Measurements from ENCODE around the gene APOBEC2. TPM values are rescaled to one million over a fixed set of nuclear protein-coding genes. Genes with fewer than 3 reads are reported as not detected.

The APOBEC2 gene
- total and polyA plus RNA-seq, 2 of the 13 experiments (the other 11 are each of a cell fraction or from before 2014, with no cell fraction given) = 0.09 TPM; not detected in 1

DNA sequence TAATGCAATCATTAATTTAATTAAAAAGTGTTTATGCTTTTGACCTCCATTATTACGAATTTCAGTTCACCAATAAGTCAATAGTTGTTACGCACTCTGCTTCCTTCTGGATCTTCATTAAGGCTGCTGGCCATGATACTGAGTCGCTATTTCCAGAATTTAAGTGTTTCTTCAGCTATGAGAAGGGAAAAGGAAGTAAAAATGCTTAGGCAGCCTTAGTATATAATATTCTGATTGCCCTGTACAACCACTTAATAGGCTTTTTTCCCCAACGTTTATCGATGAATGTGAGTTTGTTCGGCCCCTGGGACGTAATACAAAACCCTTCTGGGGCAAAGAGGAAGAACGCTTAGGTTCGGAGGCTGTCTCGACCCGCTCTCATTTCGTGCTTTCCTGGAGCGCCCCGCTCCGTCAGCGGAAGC is 18.5 kb downstream of the APOBEC2 start (continued):
- TF ChIP-seq ZFP37 (CRISPR knock-in tag; IDR thresholded peaks at IDR 0.05; ENCODE audit: borderline replicate concordance) (no peak), NFKBIZ (CRISPR knock-in tag; IDR thresholded peaks at IDR 0.05) (0 out of 2 replicates have a peak, but pooled peaks have one; percentile 11), PHF8 (CRISPR knock-in tag; IDR thresholded peaks at IDR 0.05) (no peak), GABPA (IDR thresholded peaks at IDR 0.05; ENCODE audit: low read depth, low read length) (0 out of 2 replicates have a peak, but pooled peaks have one; percentile 41), GABPA (CRISPR knock-in tag; IDR thresholded peaks at IDR 0.05; ENCODE audit: low read depth) (0 out of 2 replicates have a peak, but pooled peaks have one; percentile 40), KDM3A (CRISPR knock-in tag; IDR thresholded peaks at IDR 0.05; ENCODE audit: low read depth) (no peak), TSC22D2 (CRISPR knock-in tag; IDR thresholded peaks at IDR 0.05; ENCODE audit: borderline replicate concordance) (0 out of 2 replicates have a peak, but pooled peaks have one; percentile 17), MED8 (CRISPR knock-in tag; IDR thresholded peaks at IDR 0.05; ENCODE audit: insufficient replicate concordance) (no peak), AGO2 (optimal IDR thresholded peaks at IDR 0.05; ENCODE audit: low read depth, low read length) (no peak), SRSF4 (IDR thresholded peaks at IDR 0.05; ENCODE audit: low read depth, low read length, poor library complexity, severe bottlenecking) (no peak), ZNF790 (CRISPR knock-in tag; IDR thresholded peaks at IDR 0.05; ENCODE audit: borderline replicate concordance) (0 out of 2 replicates have a peak, but pooled peaks have one; percentile 37), ZNF205 (CRISPR knock-in tag; IDR thresholded peaks at IDR 0.05) (no peak), ZNF570 (CRISPR knock-in tag; IDR thresholded peaks at IDR 0.05; ENCODE audit: borderline replicate concordance) (0 out of 2 replicates have a peak, but pooled peaks have one; percentile 29), NFKB2 (CRISPR knock-in tag; IDR thresholded peaks at IDR 0.05; ENCODE audit: borderline replicate concordance) (no peak), TEAD3 (CRISPR knock-in tag; optimal IDR thresholded peaks at IDR 0.05; ENCODE audit: borderline replicate concordance) (no peak), CSRNP1 (CRISPR knock-in tag; IDR thresholded peaks at IDR 0.05) (no peak), JDP2 (CRISPR knock-in tag; IDR thresholded peaks at IDR 0.05; ENCODE audit: borderline replicate concordance) (no peak), ZNF558 (CRISPR knock-in tag; IDR thresholded peaks at IDR 0.05; ENCODE audit: borderline replicate concordance) (0 out of 2 replicates have a peak, but pooled peaks have one; percentile 2)
- TF ChIP-seq, protein P1, sequence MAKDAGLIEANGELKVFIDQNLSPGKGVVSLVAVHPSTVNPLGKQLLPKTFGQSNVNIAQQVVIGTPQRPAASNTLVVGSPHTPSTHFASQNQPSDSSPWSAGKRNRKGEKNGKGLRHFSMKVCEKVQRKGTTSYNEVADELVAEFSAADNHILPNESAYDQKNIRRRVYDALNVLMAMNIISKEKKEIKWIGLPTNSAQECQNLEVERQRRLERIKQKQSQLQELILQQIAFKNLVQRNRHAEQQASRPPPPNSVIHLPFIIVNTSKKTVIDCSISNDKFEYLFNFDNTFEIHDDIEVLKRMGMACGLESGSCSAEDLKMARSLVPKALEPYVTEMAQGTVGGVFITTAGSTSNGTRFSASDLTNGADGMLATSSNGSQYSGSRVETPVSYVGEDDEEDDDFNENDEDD (CRISPR knock-in tag; IDR thresholded peaks at IDR 0.05; ENCODE audit: borderline replicate concordance) = 0 out of 2 replicates have a peak, but pooled peaks have one; percentile 52
- TF ChIP-seq, protein P2, sequence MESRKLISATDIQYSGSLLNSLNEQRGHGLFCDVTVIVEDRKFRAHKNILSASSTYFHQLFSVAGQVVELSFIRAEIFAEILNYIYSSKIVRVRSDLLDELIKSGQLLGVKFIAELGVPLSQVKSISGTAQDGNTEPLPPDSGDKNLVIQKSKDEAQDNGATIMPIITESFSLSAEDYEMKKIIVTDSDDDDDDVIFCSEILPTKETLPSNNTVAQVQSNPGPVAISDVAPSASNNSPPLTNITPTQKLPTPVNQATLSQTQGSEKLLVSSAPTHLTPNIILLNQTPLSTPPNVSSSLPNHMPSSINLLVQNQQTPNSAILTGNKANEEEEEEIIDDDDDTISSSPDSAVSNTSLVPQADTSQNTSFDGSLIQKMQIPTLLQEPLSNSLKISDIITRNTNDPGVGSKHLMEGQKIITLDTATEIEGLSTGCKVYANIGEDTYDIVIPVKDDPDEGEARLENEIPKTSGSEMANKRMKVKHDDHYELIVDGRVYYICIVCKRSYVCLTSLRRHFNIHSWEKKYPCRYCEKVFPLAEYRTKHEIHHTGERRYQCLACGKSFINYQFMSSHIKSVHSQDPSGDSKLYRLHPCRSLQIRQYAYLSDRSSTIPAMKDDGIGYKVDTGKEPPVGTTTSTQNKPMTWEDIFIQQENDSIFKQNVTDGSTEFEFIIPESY (CRISPR knock-in tag; IDR thresholded peaks at IDR 0.05) = no peak
- TF ChIP-seq, protein P3, sequence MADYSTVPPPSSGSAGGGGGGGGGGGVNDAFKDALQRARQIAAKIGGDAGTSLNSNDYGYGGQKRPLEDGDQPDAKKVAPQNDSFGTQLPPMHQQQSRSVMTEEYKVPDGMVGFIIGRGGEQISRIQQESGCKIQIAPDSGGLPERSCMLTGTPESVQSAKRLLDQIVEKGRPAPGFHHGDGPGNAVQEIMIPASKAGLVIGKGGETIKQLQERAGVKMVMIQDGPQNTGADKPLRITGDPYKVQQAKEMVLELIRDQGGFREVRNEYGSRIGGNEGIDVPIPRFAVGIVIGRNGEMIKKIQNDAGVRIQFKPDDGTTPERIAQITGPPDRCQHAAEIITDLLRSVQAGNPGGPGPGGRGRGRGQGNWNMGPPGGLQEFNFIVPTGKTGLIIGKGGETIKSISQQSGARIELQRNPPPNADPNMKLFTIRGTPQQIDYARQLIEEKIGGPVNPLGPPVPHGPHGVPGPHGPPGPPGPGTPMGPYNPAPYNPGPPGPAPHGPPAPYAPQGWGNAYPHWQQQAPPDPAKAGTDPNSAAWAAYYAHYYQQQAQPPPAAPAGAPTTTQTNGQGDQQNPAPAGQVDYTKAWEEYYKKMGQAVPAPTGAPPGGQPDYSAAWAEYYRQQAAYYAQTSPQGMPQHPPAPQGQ (CRISPR knock-in tag; IDR thresholded peaks at IDR 0.05; ENCODE audit: borderline replicate concordance) = 0 out of 2 replicates have a peak, but pooled peaks have one; percentile 8
- TF ChIP-seq, protein P4, sequence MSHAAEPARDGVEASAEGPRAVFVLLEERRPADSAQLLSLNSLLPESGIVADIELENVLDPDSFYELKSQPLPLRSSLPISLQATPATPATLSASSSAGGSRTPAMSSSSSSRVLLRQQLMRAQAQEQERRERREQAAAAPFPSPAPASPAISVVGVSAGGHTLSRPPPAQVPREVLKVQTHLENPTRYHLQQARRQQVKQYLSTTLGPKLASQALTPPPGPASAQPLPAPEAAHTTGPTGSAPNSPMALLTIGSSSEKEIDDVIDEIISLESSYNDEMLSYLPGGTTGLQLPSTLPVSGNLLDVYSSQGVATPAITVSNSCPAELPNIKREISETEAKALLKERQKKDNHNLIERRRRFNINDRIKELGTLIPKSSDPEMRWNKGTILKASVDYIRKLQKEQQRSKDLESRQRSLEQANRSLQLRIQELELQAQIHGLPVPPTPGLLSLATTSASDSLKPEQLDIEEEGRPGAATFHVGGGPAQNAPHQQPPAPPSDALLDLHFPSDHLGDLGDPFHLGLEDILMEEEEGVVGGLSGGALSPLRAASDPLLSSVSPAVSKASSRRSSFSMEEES (CRISPR knock-in tag; IDR thresholded peaks at IDR 0.05) = no peak
